Vagina (tissue), 2 donors: ENCODE data around the gene SURF4.

Experiments
- POLR2A ChIP-seq, 2 donors: fragments of 450-650 bp; IDR thresholded peaks; one replicate each; pipeline ENCODE4 v1.6.1; 2017; ENCODE audit warnings: antibody characterized with exemption in 2 of 2, mild to moderate bottlenecking in 2 of 2, moderate library complexity in 2 of 2
- TF ChIP-seq, protein P1 (sequence below), 3 experiments: fragments of 450-650 bp in 2 of 3; fragments of 200-600 bp in 1 of 3; sonication (generic) in 1 of 3; IDR thresholded peaks; one replicate each; pipeline ENCODE4 v1.5.1; 2017 to 2019; ENCODE audit warnings: antibody characterized with exemption in 3 of 3, mild to moderate bottlenecking in 2 of 3, moderate library complexity in 2 of 3

DNA sequence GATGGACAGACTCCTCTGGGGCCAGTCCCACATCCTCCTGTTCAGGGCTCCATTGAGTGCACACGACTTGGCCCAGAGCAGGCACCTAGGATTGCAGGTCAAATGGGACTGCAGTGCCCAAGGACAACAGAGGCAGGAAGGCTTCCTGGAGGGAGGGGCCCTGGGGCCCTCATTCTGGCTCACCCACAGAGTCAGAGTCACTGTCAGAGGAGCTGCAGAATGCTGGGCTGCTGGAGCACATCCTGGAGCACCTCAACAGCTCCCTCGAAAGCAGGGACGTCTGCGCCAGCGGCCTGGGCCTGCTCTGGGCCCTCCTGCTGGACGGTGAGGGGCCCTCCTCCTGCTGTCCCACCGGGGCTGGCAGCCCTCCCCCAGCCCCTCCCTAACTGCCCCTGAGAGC lies 26.8 kb upstream of the SURF4 start:
- TF ChIP-seq, protein P1, sequence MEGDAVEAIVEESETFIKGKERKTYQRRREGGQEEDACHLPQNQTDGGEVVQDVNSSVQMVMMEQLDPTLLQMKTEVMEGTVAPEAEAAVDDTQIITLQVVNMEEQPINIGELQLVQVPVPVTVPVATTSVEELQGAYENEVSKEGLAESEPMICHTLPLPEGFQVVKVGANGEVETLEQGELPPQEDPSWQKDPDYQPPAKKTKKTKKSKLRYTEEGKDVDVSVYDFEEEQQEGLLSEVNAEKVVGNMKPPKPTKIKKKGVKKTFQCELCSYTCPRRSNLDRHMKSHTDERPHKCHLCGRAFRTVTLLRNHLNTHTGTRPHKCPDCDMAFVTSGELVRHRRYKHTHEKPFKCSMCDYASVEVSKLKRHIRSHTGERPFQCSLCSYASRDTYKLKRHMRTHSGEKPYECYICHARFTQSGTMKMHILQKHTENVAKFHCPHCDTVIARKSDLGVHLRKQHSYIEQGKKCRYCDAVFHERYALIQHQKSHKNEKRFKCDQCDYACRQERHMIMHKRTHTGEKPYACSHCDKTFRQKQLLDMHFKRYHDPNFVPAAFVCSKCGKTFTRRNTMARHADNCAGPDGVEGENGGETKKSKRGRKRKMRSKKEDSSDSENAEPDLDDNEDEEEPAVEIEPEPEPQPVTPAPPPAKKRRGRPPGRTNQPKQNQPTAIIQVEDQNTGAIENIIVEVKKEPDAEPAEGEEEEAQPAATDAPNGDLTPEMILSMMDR (IDR thresholded peaks at IDR 0.05) = no peak
- no peak for TF ChIP-seq POLR2A (IDR thresholded peaks at IDR 0.05)
